GM21786 (cell line): Measurements from ENCODE around the gene PFKL.

Source experiments
- ATAC-seq: cut with Tn5 transposase; IDR thresholded peaks from one replicate; pipeline ENCODE4 v1.9.1; 2021; ENCODE audit not compliant: unreplicated experiment

Gene PFKL

DNA sequence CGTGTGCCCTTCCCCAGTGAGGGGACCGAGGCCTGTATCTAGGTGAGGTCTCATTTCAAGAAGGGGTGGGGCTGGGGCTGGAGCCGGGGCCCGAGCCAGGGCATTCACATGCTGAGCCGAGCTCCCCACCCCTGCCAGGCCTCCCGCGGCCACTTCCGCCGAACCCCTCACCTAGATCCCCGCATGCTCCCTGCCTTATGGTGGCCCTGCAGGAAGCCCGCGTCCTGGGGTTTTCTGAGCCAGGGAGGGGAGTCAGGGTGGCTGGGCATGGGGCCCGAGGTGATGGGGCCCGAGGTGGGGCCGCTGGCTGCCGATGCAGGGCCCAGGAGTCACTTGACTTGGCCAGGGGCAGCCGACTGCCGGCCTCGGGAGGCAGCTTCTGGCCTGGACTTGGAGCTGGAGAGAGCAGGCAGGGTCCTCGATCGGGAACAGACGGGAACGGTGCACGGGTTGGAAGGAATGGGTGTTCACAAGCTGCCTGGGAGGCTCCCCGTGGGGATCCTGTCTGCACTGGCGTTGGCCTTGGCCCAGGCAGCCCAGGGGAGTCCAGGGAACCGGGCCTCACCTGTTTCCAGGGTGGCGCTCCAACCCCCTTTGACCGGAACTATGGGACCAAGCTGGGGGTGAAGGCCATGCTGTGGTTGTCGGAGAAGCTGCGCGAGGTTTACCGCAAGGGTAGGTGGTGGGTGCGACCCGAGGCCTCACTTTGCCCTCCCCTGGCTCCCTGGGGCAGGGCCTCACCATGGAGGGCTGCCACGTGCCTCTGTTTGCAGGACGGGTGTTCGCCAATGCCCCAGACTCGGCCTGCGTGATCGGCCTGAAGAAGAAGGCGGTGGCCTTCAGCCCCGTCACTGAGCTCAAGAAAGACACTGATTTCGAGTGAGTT lies 25.8 kb downstream of the PFKL start:
- ATAC-seq: no peak

DNA sequence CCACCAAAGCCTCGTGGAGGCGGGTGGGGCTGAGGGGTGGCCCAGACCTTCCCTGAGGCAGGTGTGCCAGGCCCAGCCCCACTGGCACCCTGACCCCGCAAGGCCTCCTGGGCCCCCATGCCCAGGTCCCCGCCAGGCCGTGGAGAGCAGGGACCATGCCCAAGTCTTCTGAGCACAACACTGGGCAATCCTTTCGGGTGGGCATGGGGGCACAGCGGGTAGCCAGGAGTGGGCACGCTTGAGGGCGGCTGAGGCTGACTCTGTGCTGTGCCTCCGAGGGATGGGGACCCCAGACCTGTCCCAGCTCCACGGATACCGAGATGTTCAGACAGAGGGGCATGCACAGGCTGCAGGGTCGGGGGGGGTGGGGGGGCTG lies 26.4 kb downstream of the PFKL start:
- no peak for ATAC-seq

DNA sequence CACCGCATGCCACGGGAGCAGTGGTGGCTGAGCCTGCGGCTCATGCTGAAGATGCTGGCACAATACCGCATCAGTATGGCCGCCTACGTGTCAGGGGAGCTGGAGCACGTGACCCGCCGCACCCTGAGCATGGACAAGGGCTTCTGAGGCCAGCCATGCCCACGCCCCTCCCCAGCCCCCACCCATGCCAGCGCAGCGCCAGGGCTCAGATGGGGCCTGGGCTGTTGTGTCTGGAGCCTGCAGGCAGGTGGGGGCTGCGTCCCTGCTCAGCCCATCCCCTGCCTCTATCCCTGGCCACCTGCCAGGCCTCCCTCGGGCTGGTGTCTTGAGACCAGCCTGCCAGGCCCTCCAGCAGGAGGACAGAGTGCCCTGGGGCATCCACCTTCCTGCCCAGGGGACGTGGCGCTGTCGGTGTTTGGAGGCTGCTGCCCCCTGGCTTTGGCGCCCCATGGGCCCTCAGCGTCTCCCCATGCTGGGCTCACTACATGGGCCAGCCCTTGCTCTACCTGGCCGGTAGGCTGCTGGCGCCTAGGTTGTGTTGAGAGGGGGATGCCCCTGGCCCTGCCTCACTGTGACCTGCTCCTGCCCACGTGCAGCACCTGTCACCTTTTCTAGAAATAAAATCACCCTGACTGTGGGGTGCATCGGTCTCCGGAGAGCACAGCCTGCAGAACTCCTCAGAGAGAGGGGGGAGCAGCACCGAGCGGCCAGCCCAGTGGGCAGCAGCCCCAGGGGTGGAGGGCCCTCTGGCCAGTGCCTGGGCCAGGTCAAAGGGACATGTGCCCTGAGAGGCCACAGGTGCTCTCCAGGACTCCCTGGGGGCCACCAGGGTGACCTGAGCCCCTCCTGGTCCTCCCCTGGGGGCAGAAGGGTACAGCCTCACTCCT lies 27.1 kb downstream of the PFKL start:
- no peak for ATAC-seq

DNA sequence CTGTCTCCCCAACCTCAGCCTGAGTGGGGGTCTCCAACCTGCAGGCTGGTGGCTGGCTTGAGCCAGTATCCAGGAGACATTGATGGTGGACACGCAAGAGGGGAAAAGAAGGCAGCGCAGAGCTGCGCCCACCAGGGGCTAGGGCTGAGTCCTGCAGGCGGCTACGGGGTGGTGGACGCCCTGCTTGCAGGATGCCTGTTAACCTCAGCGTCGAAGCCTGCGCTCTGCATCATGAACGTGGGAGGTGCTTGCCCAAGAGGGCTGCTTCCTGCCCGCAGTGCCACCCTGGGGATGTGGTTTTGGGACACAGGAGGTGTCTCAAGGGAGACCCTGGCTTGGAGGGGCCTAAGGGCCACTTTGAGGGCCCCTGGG lies 27.7 kb downstream of the PFKL start:
- no peak for ATAC-seq

DNA sequence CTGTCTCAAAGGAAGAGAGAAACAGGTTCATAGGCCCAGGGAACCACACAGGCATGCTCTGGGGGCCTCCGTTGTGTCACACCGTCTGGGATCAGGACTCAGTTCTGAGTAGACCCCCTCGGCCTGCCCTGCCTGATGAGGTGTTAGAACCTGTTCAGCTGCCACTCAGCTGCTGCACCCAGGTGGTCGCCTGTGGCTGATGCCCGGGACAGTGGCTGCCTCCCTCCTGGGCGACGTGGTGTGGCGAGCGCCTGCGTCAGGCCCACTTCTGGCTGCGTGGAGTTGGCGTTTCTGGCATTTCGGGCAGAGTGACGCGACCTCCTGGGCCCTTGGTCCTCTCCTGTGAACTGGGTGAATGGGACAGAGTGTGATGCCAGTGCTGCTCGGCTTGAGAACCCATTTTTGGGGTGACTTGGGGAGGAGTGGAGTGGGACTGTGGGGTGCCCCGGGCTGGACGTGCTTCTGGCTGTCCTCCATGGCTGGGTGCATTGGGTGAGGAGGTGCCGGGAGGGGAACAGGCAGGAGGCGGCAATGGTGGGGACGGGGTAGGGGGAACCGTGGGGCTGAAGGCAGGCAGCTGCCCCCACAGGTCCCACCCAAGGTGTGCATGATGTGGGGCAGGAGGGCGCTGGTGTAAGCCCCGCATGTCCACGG lies 28.5 kb downstream of the PFKL start:
- ATAC-seq: no peak

DNA sequence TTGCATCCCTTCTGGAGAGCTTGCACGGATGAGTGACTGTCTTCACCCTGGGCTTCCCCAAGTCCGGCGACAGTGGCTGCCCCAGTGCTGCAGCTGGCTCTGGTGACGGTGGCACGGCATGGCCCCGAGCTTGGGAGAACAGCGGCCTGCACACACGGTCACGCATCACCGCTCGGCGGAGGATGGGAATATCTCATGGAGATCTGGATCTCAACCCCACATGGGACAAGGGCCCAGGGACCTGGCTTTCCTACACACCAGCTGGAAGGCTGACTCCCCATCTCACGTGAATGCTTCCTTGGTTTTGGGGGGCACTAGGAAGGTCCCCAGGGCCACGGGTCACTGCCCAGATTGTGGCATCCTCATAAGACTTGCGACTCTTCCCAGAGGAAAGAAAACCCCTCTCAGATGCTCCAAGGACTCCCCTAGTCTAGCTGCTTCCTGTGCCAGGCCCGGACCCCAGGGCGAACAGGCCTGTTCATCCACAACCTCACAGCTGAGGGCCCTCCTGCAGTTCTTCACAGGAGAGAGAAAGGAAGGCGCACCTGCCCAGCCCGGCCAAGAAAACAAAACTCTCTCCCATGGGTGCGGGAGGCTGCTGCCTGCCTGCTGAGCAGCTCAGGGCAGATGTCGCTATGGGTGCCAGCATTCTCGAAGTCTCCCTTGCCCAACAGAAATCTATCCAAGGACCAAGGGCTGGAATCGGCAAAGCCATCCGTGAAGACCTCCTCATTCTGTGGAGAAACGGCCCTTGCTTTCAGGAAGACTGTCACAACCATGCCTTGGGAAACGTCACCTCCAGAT lies 29.4 kb downstream of the PFKL start:
- no peak for ATAC-seq

DNA sequence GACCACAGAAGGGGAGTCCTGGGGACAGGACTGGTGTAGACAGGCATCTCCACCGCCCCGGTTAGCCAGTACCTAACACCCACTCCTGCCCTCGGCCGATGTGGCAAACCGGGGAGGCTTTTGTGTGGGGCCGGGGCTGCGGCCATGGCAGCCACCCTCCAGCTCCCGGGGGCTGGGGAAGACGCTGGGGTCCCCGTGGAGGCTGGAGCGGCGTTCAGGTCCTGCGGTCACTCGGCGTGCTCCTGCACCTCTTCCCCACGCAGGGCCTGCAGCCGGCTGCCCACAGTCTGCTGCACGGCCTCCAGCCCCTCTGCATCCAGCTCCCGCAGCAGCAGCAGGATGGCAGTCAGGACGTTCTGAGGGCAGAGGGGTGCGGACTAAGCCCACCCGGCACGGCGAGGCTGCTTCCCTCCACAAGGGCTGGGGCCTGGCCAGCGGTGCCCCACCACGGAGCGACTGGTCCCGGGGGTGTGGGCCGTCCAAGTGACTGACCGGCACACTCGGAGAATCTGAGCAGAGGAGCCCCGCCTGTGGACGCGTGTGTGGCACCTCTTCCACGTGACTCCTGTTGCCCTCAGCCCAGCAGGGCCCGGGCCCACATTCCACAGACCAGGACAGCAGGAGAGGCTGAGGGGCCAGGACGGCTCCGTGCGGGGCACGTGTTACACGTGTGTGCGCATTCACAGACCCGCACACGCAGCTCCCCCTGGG lies 30.3 kb downstream of the PFKL start:
- ATAC-seq: no peak

DNA sequence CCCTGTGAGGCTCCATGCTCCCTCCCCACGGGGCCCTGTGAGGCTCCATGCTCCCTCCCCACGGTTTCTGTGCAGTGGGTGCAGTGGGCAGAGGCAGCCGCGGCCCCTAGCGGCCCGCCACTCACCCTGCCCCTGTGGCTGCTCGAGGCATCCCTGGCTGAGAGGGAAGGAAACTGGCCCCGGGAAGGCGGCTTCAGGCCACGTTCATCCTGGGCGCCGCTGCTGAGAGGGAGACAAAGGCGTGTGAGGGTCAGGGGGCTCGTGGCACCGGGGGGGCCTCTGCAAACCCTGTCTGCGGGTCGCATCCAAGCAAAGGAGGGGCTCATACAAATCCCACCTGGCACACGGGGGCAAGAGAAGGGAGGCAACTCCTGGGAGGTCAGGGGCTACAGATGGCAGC lies 30.8 kb downstream of the PFKL start:
- ATAC-seq: no peak

DNA sequence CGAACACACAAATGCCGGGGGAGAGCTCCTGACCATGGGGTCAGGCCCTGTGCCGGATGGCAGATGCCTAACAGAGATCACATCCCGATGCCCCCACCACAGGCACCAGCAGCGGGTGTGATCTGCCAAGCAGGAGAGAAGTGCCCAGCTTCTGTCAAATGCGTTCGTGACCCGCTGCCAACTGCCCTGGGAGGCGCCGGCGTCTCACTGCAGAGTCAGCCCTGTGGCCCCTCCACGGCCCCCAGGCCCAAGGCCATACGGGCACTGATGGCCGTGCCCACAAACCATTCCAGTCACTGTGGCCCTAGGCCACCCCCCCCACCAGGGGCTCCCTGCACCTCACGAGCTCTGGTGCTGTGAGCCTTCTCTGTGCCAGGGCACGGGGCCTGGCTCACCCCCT lies 31.4 kb downstream of the PFKL start:
- no peak for ATAC-seq

DNA sequence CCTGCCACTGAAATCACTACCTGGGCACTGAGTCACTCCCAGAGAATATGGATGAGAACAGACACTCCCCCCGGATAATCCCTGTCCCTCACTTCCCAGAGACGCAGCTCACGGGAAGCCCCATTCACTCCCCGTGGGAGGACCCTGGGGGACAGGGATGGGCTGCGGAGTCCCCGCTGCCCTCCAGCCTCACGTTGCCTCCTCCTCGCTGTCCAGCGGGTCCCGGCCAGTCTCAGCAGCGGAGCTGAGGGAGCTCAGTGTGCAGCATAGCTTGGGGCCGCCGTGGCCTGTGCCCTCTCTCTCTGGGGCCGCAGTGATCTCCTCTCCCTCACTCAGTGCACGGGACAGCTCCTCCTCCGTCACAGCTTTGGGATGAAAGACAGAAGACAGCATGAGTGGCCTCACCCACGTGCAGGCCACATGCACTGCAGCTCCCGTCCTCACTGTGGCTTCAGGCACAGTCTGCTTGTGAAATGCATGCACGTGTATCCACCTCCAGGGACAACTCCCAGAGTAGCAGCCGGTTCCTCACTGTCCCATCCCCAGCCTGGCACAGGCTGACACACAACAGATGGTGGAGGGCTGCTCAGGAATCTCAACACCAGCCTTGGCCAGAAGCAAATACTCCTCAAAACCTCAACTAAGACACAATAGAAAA lies 31.9 kb downstream of the PFKL start:
- ATAC-seq: no peak

DNA sequence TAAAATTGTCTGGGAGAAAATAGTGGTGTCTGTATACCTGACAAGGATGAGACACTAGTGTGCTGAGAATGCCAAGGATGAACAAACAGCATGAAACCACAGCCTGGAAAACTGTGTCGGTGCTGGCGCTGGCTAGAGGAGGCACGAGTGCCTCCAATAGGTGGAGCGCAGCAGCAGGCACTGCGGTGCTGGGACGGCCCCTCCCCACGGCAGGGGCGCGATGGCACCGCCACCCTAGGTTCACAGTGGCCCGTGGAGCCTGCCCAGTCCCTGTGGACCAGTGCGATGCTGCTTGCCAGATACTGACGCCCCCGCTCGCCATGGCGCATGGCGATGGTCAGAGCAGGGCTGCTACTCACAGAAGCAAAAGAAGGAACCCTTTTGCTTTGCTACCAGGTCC lies 32.5 kb downstream of the PFKL start:
- ATAC-seq: no peak

DNA sequence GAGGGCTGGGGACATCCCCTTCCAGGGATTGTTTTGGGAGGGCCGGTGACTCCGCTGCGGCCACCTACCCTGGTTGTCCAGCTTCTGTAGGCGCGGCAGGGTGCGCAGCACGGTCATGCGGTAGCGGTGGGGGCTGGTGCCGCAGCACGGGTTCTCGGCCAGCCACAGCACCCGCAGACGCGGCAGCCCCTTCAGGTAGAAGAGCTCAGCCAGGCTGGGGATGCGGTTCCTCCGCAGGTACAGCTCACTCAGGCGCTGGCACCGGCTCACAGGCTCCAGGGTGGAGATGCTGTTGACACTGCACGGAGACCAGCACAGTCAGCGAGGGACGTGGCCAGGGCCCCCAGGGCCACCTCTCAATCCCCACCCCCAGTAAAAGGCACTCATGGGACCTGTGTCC lies 33.1 kb downstream of the PFKL start:
- no peak for ATAC-seq

DNA sequence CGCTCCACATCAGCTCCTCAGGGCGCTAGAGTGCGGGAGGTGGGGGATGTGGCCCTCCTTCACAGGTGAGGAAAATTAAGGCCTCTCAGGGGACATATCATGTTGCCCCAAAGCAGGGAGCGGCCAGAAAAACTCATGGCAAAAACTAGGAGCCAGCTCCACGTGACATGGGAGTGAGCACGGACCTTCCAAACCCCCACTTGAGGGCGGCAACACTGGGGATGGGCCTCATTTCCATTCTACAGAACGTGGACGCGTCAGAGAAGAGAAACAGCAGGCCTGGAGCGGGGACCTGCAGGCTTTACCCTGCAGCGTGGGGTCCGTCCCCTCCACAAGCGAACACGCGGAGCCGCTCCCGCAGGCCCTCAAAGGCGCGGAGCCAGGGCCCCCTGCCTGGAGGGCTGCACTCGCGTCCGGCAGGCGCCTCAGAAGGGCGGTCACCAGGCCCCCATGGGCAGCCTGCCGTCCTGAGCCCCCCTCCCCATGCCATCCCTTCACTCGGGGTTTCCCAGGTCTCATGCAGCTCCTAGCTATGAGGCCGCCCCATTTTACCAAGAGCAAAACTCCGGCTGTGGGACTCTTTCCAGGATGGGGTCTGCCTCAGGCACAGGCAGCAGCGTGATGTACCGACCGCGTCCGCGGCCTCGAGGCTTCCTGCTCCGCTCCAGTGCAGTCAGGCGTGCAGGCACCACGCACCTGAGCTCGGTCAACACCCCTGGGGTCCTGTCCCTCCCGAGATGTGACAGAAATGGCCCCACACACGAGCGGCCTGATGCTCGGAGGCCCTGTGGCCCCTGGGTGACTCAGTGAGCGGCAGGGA lies 33.9 kb downstream of the PFKL start:
- ATAC-seq: no peak

DNA sequence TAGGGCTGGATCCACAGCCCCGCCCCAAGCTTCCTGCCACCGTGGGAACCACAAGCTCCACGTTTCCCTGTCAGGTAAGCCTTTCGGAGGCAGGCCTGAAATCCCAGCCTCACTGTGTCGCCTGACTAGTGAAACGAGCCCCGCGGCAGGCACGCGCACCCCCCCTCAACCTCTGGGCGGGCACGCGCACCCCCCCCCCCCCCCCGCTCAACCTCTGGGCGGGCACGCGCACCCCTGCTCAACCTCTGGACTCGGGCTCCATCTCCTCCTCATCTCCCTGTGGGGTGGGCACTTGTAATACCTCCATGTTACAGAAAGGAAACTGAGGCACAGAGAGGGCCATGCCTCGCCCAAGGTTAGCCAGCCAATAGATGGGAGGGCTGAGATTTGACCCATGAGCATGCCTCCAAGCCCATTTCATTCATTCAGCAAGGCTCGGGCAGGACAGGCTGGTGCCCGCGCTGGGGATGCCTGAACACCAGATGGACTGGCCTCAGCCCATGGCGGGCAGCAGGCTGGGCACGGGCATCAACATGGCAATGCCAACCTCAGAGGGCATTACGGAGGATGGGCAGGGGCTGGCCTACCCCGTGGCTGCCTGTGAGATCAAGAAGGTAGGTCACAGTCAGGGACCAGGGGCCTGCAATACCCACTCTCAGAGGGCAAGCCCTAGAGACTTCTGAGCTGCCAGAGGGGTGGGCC lies 34.6 kb downstream of the PFKL start:
- ATAC-seq: no peak

DNA sequence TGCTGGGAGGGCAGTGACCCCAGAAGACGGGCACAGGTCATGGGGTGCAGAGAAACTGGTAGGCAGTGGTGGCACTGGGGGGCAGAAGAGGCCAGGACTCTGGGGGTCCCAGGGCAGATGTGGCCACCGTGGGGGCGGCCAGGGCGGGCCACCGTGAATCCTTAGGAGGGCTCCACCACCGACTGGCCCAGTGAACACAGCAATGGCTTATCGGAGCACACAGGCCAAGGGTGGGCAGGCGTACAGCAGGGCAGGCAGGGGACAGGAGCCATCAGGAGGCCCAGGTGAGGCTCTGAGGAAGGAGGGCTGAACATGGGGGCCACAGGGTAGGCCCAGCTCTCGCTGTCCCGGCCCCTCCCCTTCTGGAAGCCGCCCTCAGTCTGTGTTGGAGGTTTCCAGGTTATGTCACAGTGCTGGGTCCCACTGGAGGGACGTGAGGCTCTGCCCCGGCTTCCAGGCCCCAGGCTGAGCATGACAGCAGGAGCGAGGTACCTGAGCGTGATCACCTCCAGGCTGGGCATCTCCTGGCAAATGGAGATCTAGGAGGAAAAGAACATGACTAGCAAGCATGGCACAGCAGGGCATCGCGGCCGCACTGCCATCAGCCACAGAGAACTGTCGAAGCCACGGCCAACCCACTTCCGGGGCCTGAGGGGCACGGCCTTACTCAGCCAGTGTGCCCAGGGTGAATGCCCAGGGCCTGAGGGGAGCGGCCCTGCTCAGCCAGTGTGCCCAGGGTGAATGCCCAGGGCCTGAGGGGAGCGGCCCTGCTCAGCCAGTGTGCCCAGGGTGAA lies 35.6 kb downstream of the PFKL start:
- no peak for ATAC-seq

DNA sequence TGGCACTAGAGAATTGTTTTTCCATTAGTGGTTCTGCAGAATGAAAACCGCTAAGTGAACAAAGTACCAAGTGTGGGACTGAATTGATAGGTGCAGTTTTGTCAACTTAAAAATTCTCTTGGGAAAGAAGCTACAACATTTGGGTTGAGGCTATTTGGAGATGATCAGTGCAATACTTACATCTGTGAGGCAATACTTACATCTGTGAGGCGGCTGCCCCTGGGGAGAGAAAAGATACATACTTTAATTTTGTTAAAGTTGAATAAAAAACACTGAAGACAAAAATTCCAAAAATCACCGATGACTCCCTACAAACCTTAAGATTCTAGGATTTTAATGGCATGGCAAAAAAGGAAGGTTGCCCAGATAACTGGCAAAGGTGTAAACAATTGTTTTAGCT lies 37.6 kb downstream of the PFKL start:
- no peak for ATAC-seq
